GM23248 (cell line): Measurements from ENCODE around the gene TSPAN32.

Experiments
- EZH2 ChIP-seq: fragments of 200-600 bp; sonication (generic); IDR thresholded peaks from 2 replicates; pipeline ENCODE4 v1.6.1; 2018; ENCODE audit warnings: antibody characterized with exemption, mild to moderate bottlenecking; ENCODE audit not compliant: insufficient read depth, poor library complexity, severe bottlenecking
- EZH2phosphoT487 ChIP-seq: fragments of 200-600 bp; sonication (generic); IDR thresholded peaks from 2 replicates; pipeline ENCODE4 v1.6.1; 2018; ENCODE audit warnings: antibody characterized with exemption, moderate library complexity, mild to moderate bottlenecking, low read depth; ENCODE audit not compliant: insufficient read depth

GRCh38 chr11:2295971-2296912 lies 5.6 kb upstream of the TSPAN32 start:
- TF ChIP-seq EZH2, result no peak
- no peak for TF ChIP-seq EZH2phosphoT487
